Fibroblast of lung (primary cell): ENCODE data around the gene VTI1A.

ENCODE experiments used
- CTCF ChIP-seq, 2 donors: IDR thresholded peaks in 1 of 2; conservative IDR thresholded peaks in 1 of 2; 1 replicate in 1 of 2; 2 replicates in 1 of 2; pipeline ENCODE4 v1.5.1; 2011 to 2012; ENCODE audit warnings: low read length in 2 of 2, control low read depth in 1 of 2, inconsistent platforms in 1 of 2, low read depth in 1 of 2, mild to moderate bottlenecking in 1 of 2
- EZH2 ChIP-seq: IDR thresholded peaks from 2 replicates; pipeline ENCODE4 v1.5.1; 2012; ENCODE audit warnings: low read length, control low read depth, mild to moderate bottlenecking; ENCODE audit errors: missing control alignments

GRCh38 chr10:112585126-112585525, 138.1 kb downstream of the VTI1A start:
- TF ChIP-seq CTCF (conservative IDR thresholded peaks at IDR 0.05 in 1 of 2, IDR thresholded peaks at IDR 0.05 in 1 of 2; ENCODE audit: low read depth in 1 of 2, low read length in 2 of 2) (no peak), EZH2 (no peak)
